Effector memory CD4-positive, alpha-beta T cell (primary cell): Measurements from ENCODE around the gene RIPOR3.

Source experiments
- DNase-seq, 3 donors: peaks; one replicate each; pipeline ENCODE4 v3.0.0-alpha.2; 2020
- H3K27ac ChIP-seq: 2 replicates; pipeline ENCODE4 v1.7.0; 2013; ENCODE audit warnings: mild to moderate bottlenecking, low read length, moderate library complexity; ENCODE audit not compliant: insufficient read depth, poor library complexity, severe bottlenecking
- H3K27me3 ChIP-seq: replicated peaks from 2 replicates; pipeline ENCODE4 v1.7.0; 2013; ENCODE audit warnings: mild to moderate bottlenecking, low read length; ENCODE audit not compliant: insufficient read depth, control insufficient read depth, poor library complexity, severe bottlenecking
- H3K36me3 ChIP-seq: 2 replicates; pipeline ENCODE4 v1.7.0; 2013; ENCODE audit warnings: mild to moderate bottlenecking, low read length, moderate library complexity; ENCODE audit not compliant: control insufficient read depth, insufficient read depth
- H3K4me1 ChIP-seq: 2 replicates; pipeline ENCODE4 v1.7.0; 2013; ENCODE audit warnings: low read length, mild to moderate bottlenecking; ENCODE audit not compliant: control insufficient read depth, insufficient read depth, poor library complexity, severe bottlenecking
- H3K4me3 ChIP-seq: 2 replicates; pipeline ENCODE4 v1.7.0; 2013; ENCODE audit warnings: low read length, low read depth, mild to moderate bottlenecking; ENCODE audit not compliant: insufficient read depth, poor library complexity, severe bottlenecking
- H3K9me3 ChIP-seq: 2 replicates; pipeline ENCODE4 v1.7.0; 2013; ENCODE audit warnings: mild to moderate bottlenecking, low read length, moderate library complexity; ENCODE audit not compliant: control insufficient read depth

RIPOR3 gene

DNA sequence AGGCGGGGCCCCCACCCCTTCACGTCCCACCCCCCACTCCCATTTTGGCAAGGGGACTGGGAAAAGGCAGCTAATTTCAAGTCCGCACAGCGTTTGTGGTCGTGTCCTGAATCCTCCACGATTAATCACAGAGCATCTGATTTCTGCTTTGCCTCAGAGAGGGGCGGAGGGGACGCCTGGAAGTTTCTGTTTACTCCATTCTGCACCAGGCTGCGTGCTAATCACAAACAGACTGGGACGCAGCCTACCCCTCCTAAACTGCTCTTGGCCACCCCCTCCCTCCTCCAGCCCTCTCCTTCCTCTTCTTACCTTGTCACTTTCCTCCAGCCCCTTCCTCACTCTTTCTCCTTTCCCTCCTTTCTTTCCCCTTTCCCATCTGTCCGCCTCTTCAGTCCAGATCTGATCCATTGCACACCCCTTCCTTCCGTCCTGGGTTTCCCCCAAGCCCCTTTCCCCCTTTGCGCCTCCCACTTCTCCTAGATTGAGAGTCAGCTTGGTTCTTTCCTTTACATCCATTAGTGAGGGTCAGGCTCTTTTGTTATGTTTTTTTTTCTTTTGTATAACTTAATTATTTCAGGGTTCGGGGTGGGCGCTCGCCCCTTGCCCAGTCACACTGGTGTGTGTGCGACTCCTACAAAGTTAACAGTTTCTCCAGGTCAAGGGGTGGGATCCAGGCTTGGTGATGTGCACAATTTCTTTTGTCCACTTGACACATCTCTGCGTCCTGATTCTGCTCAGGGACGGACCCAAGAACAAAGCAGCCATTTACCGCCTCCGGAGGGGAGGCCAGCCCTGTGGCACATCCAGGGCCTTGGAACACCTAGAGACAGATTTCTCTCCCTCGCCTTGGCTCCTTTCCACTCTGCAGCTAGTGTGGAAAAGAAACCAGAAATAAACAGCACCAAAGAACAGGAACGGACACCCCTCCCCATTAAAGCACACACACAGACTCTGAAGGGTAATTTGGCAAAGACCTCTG, 520 bp upstream of the RIPOR3 start:
- Histone ChIP-seq H3K27me3 (peaks cover 18% of the 10 kb centered on the region), H3K4me1 (no peaks in the 10 kb centered on the region), H3K36me3 (no peaks in the 10 kb centered on the region), H3K27ac (no peak overlapping the region), H3K4me3 (no peak overlapping the region), H3K9me3 (no peaks in the 10 kb centered on the region)
- DNase-seq = no peak

- DNase-seq = no peak
- Histone ChIP-seq H3K4me1 (no peaks in the 10 kb centered on the region), H3K4me3 (no peak overlapping the region), H3K9me3 (no peaks in the 10 kb centered on the region), H3K27me3 (peaks cover 18% of the 10 kb centered on the region), H3K36me3 (no peaks in the 10 kb centered on the region), H3K27ac (no peak overlapping the region)
Observed at GRCh38 chr20:50689864-50690649, 1.3 kb downstream of the RIPOR3 start.

GRCh38 chr20:50688256-50688975, 2.9 kb downstream of the RIPOR3 start:
- Histone ChIP-seq H3K27ac (no peak overlapping the region), H3K27me3 (peaks cover 18% of the 10 kb centered on the region), H3K9me3 (no peaks in the 10 kb centered on the region), H3K4me1 (no peaks in the 10 kb centered on the region), H3K4me3 (no peak overlapping the region), H3K36me3 (no peaks in the 10 kb centered on the region)
- DNase-seq = no peak

DNA sequence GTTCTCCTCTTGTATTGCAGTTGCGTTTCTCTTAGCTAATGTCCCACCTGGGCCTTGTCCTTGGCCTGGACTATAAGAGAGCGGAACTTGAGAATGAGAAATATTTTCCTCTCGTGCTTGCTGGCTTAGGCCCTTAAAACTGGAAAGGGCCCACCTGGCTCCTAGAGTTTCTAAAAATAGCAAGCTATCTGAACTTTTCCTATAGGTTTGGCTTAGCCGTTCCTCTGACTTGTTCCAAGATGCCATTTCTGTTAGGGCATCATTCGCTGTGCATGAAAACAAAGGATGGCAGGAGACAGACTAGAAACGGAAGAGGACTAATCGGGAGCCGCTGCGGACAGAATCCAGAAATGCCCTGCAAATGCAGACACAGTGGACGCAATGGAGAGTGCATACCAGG, 4.5 kb downstream of the RIPOR3 start:
- Histone ChIP-seq H3K27me3 (peaks cover 10% of the 10 kb centered on the region), H3K4me3 (no peak overlapping the region), H3K36me3 (no peaks in the 10 kb centered on the region), H3K4me1 (no peaks in the 10 kb centered on the region), H3K27ac (no peak overlapping the region), H3K9me3 (no peaks in the 10 kb centered on the region)
- DNase-seq = no peak

DNA sequence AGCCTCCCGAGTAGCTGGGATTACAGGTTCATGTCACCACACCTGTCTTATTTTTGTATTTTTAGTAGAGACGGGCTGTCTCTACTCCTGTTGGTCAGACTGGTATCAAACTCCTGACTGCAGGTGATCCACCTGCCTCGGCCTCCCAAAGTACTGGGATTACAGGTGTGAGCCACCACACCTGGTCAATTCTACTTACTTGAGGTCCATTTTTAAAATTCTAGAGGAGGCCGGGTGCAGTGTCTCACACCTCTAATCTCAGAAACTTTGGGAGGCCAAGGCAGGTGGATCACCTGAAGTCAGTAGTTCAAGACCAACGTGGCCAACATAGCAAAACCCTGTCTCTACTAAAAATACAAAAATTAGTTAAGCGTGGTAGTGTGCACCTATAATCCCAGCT, 7.8 kb downstream of the RIPOR3 start:
- DNase-seq = no peak
- Histone ChIP-seq H3K9me3 (no peaks in the 10 kb centered on the region), H3K27me3 (peaks cover under 1% of the 10 kb centered on the region), H3K27ac (no peak overlapping the region), H3K36me3 (no peaks in the 10 kb centered on the region), H3K4me3 (no peak overlapping the region), H3K4me1 (no peaks in the 10 kb centered on the region)

DNA sequence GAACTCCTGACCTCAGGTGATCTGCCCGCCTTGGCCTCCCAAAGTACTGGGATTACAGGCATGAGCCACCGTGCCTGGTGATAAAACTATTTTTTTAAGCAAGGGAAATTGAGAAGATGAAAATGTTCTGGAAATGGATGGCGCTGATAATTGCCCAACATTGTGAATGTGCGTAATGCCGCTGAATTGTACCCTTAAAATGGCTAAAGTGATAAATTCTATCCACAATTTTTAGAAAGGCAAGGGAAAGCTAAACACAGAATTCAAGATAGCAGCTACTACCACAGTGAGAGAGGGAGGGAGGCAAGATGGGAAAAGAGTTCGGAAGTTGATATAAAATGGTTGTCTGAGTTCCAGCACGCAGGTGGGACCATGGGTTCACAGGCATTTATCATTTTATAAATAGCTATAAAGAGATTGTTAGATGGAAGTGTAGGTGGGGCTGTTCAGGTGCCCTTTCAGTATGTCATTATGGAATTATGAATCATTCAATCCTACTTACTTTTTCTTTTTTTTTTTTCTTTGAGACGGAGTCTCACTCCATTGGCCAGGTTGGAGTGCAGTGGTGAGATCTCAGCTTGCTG, 8.3 kb downstream of the RIPOR3 start:
- no peaks in the 10 kb centered on the region for H3K4me1 ChIP-seq
- H3K4me3 ChIP-seq = no peak overlapping the region
- no peaks in the 10 kb centered on the region for H3K36me3 ChIP-seq
- no peak overlapping the region for H3K27ac ChIP-seq
- no peak for DNase-seq
- no peaks in the 10 kb centered on the region for H3K9me3 ChIP-seq
- H3K27me3 ChIP-seq = no peaks in the 10 kb centered on the region

GRCh38 chr20:50682065-50682464, 9.3 kb downstream of the RIPOR3 start:
- no peak for DNase-seq
- H3K36me3 ChIP-seq = no peaks in the 10 kb centered on the region
- H3K27ac ChIP-seq = no peak overlapping the region
- H3K9me3 ChIP-seq = no peaks in the 10 kb centered on the region
- no peaks in the 10 kb centered on the region for H3K27me3 ChIP-seq
- H3K4me3 ChIP-seq = no peak overlapping the region
- H3K4me1 ChIP-seq = no peaks in the 10 kb centered on the region

DNA sequence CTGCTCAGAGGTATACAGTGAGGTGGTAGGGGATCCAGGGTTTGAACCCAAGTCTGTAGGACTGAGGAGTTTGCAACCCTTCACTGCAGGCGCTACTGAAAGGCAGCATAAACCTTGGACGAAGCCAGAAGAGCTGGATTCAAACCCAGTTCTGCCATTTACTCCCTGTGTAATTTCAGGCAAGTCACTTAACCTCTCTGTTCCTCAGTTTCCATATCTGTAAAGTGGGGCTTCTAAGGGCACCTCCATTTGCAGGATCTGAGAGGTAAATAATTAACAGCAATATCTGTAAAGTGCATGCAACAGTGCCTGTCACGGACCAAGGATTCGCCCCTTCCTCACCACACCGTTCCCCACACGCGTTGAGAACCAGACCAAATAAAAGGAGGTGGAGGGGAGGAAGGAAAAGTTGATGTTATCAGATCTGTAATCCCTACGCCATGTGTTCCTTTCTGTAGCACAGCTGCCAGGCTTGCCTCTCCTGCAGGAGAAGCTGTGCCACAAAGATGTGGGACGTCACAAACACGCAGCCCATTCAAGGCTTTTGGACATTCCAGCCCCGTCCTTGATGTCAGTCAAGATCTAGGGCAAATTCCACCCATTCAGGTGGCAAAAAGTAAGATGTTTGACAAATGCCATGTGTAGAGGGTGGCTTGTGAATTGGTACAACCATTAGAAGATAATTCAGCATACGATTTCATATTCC, 9.8 kb downstream of the RIPOR3 start:
- H3K4me1 ChIP-seq = no peaks in the 10 kb centered on the region
- H3K36me3 ChIP-seq = no peaks in the 10 kb centered on the region
- H3K9me3 ChIP-seq = no peaks in the 10 kb centered on the region
- H3K27me3 ChIP-seq = no peaks in the 10 kb centered on the region
- H3K27ac ChIP-seq = no peak overlapping the region
- no peak for DNase-seq
- no peak overlapping the region for H3K4me3 ChIP-seq
